ENCODE data around the gene CNN2.

DNA sequence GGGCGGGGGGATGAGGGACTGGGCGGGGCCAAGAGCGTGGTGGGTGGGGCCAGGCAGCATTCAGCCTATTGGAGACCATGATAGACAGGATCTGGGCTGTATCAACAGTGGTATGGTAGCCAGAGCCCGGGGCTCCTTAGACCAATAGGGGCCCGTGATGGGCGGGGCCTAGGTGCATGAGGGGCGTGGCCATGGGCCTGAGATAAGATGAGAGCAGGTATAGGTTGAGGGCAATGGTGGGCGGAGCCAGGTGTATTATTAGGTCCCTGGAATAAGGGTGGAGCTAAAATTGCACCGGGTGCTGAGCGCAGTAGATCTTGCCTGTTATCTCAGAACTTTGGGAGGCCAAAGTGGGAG lies 18.8 kb downstream of the CNN2 start:
- TF ChIP-seq, protein P1, sequence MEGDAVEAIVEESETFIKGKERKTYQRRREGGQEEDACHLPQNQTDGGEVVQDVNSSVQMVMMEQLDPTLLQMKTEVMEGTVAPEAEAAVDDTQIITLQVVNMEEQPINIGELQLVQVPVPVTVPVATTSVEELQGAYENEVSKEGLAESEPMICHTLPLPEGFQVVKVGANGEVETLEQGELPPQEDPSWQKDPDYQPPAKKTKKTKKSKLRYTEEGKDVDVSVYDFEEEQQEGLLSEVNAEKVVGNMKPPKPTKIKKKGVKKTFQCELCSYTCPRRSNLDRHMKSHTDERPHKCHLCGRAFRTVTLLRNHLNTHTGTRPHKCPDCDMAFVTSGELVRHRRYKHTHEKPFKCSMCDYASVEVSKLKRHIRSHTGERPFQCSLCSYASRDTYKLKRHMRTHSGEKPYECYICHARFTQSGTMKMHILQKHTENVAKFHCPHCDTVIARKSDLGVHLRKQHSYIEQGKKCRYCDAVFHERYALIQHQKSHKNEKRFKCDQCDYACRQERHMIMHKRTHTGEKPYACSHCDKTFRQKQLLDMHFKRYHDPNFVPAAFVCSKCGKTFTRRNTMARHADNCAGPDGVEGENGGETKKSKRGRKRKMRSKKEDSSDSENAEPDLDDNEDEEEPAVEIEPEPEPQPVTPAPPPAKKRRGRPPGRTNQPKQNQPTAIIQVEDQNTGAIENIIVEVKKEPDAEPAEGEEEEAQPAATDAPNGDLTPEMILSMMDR (IDR thresholded peaks at IDR 0.05), result no peak
- TF ChIP-seq POLR2A (IDR thresholded peaks at IDR 0.05), result no peak

Data from thyroid gland (tissue), 4 donors.